GM19467 (cell line): Measurements from ENCODE around the gene ZNF710.

Source experiments
- ATAC-seq: cut with Tn5 transposase; IDR thresholded peaks from one replicate; pipeline ENCODE4 v1.9.1; 2021; ENCODE audit warnings: mild to moderate bottlenecking, moderate library complexity; ENCODE audit not compliant: unreplicated experiment

Gene ZNF710

GRCh38 chr15:89985111-89985510 lies 16.0 kb upstream of the ZNF710 start:
- ATAC-seq, result no peak

- no peak for ATAC-seq
Observed at GRCh38 chr15:89991312-89991711, 9.8 kb upstream of the ZNF710 start.

DNA sequence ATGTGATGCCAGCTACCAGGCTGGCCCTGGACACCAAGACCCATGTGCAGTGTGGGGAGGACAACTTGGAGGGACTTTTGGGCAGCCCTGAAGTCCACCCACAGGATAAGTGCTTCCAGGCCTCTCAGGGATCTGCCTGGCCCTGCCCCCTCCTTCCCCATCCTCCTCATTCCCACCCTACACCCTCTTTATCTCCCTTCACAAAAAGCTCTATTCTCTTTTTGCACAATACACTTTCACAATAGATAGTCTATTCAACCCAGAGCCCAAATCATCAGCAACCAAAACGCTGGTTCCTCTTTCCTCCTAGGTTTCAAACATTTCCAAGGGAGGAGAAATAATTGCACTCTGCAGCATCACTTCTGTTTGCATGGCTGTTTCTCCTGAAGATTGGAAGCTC lies 7.8 kb upstream of the ZNF710 start:
- ATAC-seq, result no peak

DNA sequence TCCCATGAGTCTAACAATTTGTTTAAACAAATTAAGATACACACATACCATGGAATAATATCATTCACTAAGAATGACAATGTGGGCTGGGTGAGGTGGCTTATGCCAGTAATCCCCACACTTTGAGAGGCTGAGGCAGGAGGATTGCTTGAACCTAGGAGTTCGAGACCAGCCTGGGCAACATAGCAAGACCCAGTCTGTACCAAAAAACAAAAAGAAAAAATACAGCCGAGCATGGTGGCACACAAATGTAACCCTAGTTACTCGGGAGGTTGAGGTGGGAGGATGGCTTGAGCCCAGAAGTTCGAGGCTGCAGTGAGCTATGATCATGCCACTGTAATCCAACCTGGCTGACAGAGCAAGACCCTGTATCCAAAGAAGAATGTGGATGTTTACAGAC lies 4.0 kb upstream of the ZNF710 start:
- ATAC-seq, result no peak

DNA sequence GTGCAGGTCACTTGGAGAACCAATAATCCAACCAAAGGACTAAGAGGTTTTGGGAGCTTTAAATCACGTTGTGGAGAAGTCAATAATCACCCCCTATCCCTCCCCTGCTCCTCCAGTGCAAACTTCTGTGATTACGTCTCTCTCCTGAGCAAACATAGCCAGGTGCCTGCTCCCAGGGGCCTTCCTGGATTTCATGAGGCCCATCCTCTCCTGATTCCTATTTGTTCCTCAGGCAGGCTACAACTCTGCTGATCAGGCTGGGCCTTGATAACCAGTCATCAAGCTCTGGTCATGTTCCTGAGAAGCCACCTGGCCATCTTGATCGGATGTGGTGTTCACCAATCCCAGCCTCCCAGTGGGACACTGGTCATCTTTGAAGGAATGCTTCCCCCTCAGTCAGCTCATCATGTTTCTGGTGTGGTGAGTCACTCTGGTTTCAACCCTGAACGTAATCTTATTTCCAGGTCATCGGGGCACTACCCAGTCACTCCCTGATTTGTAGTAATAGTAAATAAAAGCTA lies 2.9 kb upstream of the ZNF710 start:
- no peak for ATAC-seq

- ATAC-seq, result no peak
Observed at GRCh38 chr15:89998923-89999675, 2.0 kb upstream of the ZNF710 start.

DNA sequence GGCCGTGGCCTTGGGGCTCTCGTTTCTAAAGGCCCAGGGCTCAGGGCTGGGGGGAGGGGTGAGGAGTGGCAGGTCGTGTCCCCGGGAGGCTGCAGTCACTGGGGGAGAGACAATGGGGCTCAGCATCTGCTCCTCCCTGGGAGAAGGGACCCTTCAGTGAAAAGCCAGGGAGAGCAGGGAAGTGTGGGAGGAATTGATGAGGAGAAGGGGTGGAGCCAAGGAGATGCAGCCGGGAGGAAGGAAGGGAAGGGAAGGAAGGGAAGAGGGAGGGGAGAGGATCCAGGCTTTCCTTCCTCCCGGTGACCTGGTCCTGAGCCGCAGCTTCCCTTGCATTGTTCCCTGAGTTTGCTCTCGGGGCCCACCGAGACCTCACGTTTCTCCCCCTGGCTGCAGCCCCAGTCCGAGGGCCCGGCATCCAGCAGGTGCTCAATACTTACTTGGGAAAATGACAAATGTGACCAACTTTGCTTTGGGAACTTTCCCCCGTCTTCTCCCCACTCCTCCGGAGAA lies 1.4 kb upstream of the ZNF710 start:
- no peak for ATAC-seq

DNA sequence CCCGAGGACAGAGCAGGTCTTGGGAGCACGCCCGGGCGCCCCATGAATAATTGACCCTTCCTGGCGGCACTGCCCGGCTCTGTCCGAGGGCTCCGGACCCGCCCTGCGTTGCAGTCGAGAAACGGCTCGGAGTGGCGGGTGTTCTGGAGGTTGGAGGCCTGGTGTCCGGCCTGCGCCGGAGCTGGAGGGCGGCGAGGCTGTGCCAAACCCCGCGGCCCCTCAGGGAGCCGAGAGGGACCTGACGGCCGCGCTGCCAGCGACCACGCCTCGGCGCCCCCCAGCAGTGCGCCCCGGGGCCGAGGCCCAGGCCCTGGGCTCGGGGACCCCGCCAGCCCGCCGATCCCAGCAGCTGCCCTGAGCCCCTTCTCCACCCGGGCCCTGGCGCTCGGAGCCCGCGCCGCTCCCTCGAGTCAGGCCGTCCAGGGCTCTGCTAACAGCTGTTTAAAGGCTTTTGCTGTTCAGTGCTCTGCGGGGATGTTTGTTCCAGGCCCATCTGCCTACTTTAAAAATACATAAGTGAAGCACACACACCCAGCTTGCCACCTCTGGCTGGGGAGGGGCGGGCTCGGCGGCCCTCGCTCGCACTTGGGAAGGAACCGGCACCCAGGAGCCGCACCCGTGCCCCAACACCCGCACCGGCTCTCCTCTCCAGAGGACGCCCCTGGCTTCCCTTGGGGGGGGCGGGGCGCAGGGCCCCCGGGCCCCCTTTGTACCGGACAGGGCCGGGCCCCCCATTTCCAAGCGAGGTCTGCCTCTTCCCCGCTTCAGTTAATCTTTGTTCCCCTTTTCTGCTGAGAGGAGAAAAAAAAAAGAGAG lies 730 bp upstream of the ZNF710 start:
- no peak for ATAC-seq

- no peak for ATAC-seq
Observed at GRCh38 chr15:90001683-90002427, 731 bp downstream of the ZNF710 start.

DNA sequence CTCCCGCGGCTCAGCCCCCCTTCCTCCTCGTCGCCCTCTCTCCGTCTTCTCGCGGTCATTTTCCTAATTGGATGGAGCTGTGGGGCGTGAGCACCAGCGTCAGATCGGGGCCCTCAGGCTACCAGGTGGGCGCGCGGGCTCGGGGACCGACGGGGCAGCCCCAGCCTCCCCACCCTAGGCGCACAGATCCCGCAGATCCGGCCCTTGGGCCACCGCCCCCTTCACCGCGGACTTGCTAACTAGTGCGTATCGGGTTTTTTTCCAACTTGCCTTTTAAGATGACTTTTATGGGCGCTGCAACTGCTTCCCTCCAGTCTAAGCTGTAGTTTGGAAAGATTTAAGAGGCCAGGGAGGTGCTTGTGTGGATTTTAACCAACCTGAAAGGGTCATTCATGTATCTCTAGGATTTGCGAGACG lies 1.3 kb downstream of the ZNF710 start:
- ATAC-seq, result no peak

DNA sequence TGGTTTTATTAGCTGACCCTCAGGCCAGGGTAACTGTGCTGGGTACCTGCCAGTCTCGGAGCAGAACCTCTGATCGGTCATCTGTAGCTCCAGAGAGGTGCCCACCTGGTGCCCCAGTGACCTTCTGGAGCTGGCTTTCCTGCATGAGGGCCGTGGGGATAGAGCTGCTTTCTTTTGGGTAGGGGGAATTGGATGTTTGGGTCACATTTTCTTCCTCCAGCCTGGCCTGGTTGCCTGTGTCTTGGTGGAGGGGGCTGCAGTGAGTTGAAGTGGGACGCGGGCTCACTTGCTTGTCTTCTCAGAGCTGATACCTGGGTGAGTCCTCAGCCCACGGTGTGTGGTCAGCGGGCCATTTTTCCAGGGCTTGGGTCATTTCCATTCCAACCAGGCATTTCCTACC lies 2.6 kb downstream of the ZNF710 start:
- ATAC-seq, result no peak

DNA sequence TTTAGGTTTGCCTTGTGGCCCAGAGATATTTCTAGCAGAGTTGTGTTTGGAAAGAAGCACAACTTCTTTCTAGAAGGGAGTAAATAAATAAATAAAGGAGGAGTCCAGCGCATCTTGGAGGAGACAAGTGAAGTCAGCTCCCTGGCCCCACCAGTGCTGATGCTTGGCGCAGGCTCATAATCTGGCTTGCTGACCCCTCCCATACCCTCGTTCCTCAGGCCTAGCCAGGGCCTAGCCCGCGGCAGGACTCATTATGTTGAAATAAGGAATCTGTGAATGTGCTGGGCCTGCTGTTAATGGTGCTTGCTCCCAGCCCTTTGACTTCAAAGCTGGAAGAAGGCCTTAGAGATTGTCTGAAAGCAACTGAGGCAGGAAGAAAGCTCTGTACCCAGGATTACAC lies 3.1 kb downstream of the ZNF710 start:
- ATAC-seq, result no peak

GRCh38 chr15:90004671-90005070 lies 3.5 kb downstream of the ZNF710 start:
- no peak for ATAC-seq

DNA sequence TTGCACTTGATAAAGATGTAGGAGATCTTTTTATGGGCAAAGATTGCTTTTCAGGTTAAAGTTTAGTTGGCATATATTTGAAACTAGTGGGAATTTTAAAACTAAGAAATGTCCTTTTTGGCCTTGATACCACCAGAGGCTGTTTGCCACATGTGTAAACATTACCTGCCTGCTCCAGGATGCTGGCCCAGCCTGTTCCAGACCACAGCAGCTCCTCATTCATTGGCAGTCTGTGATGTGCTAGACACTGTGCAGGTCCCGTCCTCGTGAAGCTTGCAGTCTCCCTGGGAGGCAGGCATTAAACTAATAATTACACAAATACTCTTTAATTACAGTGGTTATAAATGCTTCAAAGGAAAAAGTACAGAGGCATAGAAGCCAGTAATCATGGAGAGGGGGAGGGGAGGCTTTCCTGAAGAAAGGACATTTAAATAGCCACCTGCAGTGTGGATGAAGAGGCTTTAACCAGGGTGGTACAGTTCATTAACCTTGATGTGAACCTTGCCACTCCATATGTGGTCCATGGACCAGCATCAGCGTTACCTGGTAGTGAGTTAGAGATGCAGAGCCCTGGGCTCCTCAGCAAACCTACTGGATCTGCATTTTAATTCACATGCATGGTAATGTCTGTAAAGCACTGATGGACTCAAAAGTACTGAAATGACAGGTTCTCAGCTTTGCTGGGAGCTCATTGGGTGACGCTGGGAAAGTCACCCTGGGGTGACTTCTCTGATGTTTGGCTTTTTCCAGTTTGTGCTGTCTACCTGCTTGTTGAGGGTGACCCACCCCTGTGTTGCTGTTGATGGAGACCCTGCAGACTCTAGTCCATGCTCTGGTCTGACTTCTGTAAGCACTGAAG lies 5.3 kb downstream of the ZNF710 start:
- ATAC-seq, result no peak

GRCh38 chr15:90007076-90007460 lies 5.9 kb downstream of the ZNF710 start:
- no peak for ATAC-seq

DNA sequence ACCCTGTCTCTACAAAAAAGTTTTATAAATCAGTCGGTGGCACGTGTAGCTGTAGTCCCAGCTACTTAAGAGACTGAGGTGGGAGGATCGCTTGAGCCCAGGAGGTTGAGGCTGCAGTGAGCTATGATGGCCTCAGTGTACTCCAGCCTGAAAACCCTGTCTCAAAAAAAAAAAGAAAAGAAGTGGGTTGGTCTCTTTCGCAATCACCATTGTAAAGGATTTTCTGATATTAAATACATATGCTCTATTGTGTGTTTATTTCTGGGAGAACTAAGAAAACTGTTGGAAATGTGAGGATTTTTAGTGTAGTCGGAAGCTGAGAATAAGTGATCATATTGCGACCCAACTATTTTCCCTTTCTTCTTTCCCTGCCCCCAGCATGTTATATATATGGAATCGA lies 7.5 kb downstream of the ZNF710 start:
- no peak for ATAC-seq

DNA sequence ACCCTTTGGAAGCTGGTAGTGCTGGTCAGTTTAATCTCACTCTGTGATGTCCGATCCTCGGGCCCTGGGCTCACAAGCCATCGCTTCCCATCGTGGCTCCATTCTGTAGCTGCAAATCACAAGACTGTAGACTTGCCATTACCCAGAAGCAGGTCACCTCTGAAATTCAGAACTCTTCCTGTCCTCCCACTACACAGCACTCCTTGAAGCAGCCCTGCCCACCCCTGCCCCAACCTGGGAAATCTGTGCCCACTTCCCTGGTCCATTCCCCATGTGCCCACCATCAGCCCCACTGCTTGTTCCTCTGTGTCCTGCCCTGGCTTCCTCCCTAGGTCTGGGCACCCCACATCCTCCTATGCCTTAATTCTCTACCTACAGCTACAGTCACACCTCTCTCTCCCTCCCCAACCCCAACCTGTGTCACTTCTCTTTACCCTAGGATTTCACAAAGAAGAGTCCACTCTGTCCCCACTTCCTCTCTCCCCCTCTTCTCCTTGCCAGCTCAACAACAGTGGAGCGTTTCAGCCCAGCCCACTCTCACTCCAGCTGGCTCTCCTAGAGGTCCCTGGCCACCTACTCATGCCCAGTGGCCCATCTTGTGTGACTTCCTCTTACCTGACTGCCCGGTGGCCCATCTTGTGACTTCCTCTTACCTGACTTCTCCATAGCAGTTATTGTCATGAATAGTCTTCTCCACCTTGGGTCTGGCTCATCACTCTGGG lies 8.3 kb downstream of the ZNF710 start:
- no peak for ATAC-seq

DNA sequence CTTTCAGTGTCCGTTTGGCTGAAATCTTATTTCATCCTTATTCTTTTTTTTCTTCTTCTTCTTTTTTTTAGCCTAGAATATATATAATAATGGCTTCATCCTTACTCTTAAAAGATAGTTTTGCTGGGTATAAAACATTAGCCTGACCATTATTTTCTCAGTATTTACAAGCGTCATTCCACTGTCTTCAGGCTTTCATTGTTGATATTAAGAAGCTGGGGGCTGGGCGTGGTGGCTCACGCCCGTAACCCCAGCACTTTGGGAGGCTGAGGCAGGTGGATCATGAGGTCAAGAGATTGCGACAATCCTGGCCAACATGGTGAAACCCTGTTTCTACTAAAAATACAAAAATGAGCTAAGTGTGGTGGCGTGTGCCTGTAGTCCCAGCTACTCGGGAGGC lies 10.6 kb downstream of the ZNF710 start:
- no peak for ATAC-seq

- ATAC-seq, result no peak
Observed at GRCh38 chr15:90013503-90013937, 12.4 kb downstream of the ZNF710 start.

DNA sequence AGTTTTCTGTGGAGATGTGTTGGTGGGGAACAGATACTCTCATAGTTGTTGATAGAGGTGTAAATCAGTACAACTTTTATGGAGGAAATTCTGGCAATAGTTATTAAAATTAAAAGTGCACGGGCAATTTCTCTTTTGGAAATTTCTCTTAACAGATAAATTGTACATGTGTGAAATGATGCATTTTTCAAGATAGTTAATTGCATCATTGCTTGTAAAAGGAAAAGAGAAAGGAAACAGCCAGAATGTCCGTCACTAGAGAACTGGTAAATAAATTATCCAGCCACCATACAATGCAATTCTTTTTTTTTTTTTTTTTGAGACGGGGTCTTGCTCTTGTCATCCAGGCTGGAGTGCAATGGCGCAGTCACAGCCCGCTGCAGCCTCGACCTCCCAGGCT lies 14.2 kb downstream of the ZNF710 start:
- no peak for ATAC-seq
